ENCODE measurements around the gene RPL29. TPM values are rescaled to one million over a fixed set of nuclear protein-coding genes. Genes with fewer than 3 reads are reported as not detected.

Gene RPL29
- 1,296 to 1,373 TPM (median 1,344 TPM) in 5 replicates for total RNA-seq (2022; extraction: Qiagen RNA extraction)

DNA sequence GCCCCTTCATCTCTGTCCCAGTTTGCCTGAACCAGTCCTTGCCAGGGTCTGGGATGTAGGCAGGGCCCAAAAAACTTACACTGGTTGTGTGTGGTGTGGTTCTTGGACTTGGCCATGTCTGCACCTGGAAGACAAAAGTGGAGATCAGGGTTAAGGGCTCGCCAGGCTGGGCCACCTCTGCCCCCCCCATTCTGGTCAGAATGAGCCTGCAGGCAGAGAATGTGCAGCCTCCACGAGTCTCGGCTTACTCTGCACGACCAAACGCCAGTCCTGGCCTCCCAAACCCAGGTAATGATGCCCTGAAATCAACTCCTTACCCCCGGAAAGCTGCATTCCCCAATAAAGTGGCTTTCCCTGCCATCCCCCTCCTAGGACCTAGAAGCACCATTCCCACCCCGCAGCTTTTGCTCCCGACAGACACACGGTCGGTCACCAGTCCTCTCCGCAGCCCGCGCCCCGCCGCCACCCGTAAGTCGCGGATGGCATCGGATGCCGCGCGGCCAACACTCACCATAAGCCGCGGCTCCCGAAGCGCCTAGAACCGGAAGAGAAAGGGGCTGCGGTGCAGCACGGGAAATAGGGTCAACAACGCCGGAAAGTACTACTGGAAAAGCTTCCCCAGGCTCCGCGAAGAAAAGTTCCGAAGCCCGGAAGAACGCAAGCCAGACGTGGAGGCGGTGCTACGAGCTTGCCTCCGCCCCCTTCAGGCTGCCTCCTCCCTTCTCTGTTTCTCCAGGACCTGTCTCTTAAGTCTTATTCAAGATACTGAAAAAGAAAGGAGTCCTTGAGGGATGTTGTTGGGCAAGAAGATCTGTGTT lies at the start of gene RPL29:
Gene RPL29, minus strand, starts transcription at position 550 of the 818 bp plus-strand sequence. Its CDS starts 434 bp downstream, at position 116.

DNA sequence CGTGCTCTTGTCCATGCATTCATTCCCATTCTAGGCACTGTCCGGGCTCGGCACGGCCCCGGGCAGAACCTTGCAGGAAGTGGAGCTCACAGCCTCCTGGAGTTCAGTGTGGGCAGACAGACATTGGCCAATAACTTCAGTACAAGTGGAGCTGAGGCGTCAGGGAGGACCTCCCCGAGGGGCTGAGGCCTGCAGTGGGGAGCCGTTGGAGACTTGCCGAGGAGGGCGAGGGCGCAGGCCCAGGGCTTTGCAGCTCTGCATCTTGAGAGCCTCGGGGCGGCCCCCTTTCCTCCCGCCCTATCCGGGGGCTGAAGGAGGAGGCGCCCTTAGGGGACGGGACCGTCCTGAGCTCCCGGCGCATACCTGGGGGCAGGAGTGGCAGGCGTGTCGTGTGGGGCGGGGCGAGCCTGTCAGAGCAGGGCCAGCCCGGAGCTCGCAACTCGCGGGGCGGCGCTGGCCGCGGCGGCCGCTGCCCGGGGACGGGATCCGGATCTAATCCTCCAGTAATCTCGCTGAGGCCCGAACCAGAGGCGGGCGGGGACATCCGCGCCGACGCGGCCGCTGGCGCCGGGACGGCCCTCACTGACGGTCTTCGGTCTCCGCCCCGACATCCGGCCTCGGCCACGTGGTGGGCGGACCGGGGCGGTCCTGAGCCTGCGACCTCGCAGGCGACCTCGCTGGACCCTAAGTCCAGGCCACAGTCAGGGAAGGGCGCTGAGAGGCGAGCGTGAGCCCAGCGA lies 12.7 kb downstream of the RPL29 start, which contains the start of gene ACY1:
Gene ACY1, plus strand, starts transcription at position 698 of the 740 bp plus-strand sequence. CDS start 530 bp downstream, outside the sequence.

DNA sequence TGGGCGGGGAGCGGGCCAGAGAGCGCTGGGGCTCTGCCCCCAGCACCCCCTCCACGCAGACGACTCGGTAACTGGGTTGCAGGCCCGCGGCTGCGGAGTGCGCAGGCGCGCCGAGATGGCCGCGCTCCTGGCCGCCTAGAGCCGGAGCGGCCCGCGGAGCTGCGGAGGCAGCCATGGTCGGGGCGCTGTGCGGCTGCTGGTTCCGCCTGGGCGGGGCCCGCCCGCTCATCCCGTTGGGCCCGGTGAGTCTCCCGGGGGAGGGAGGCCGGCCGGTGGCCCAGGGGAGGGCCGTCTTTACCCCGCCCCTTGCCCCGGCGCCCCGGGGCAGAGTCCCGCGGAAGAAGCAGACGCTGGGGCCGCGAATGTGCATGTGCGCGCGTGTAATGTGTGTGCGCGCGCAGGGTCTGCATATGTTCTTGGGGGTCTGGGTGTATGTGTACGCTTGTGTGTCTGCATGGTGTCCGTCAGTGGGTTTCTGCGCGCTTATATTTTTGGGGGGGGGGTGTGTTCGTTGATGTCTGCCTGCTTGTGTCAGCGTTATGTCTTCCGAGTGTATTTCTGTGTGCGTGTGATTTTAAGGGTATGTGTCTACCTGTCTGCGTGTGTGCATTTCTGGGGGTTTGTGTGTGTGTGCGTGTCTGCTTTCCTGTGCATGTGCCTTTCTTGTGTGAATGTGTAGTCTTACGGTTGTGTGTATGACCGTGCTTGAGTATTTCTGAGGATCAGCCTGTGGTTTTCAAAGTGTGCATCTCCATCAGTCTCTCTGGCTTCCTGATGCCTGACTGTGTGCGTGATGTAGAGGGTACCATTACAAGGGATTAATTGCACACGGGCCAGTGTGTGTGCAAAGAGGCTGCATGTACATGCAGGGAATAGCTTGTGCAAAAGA lies 20.5 kb downstream of the RPL29 start, which contains the start of gene ABHD14A:
Gene ABHD14A, plus strand, starts transcription at position 102 of the 889 bp plus-strand sequence. Its CDS starts 72 bp downstream, at position 174.

DNA sequence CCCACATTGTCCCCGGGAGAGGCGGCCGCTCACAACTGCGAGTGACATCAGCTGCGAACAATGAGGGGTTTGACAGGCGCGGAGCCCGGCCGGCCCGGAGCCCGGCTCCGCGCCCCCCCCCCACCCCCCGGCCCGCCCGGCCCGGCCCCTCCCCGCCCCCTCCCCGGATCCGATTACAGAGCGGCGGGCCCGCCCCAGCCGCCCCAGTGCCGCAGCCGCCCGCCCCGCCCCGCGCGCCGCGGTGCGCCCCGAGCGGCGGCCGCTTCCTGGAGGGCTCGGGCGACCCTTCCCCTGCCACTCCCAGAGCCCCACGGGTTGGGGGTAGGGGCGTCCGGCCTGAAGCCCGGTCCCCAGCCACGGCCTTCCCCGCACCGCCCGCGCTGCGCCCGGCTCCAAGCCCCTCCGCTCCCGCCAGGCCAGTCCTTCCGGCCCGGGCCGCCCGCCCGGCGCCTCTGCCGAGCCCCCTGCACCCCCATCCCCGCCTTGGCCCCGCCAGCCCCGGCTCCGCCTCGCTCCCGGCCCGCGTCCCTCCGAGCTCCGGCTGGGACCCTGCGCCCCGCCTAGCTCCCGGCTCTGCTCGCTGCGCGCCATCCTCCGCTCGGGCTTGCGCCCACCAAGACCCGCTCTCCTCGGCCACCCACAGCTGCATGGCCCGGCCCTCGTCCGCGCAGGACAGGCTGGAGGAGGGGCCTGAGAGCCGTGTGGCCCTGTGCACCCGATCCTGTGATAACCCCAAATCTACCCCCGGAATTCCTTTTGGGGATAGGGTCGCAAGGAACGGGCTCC lies 28.1 kb downstream of the RPL29 start, which contains the start of gene PCBP4:
Gene PCBP4, minus strand, starts transcription at position 71 of the 786 bp plus-strand sequence. CDS start 6,214 bp downstream, outside the sequence.

DNA sequence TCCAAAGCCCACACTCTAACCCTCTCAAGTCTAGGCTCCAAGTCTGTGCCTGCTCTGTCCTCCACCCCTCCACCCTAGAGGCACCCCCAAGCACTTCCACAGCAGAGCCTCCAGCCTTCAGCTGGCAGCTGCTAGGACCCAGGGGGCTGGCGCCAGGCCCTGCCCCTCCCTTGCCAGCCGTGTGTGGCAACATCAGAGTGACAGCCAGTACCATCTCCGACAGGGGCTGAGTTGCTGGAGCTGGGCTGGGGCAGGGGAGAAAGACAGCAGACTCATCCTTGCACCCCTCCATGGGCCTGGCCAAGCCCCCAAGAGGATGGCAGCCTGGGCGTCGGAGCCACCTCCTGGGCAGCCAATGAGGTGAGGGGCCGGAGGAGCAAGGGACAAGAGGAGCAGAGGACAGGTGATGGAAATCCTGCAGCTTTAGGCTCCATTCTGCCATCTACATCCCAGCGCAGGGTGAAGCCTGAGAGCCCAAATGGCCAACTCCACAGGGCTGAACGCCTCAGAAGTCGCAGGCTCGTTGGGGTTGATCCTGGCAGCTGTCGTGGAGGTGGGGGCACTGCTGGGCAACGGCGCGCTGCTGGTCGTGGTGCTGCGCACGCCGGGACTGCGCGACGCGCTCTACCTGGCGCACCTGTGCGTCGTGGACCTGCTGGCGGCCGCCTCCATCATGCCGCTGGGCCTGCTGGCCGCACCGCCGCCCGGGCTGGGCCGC lies 40.4 kb downstream of the RPL29 start, which contains the start of gene GPR62:
Gene GPR62, plus strand, starts transcription at position 207 of the 718 bp plus-strand sequence. Its CDS starts 272 bp downstream, at position 479.

Other genes starting within 250 kb of the RPL29 start
- not detected in 5 replicates for gene IQCF6, start 216.7 kb downstream of the RPL29 start, total RNA-seq (2022; extraction: Qiagen RNA extraction)
- not detected in 5 replicates for gene IQCF2, start 134.3 kb downstream of the RPL29 start, total RNA-seq (2022; extraction: Qiagen RNA extraction)
- gene IQCF5, start 120.3 kb downstream of the RPL29 start, total RNA-seq (2022; extraction: Qiagen RNA extraction), result not detected in 5 replicates
- not detected in 5 replicates for gene IQCF1, start 92.5 kb downstream of the RPL29 start, total RNA-seq (2022; extraction: Qiagen RNA extraction)
- 36.3 to 47.6 TPM (median 41.9 TPM) in 5 replicates for gene RRP9, start 54.0 kb downstream of the RPL29 start, total RNA-seq (2022; extraction: Qiagen RNA extraction)
- 8.0 to 11.1 TPM (median 9.0 TPM) in 5 replicates for gene PARP3, start 53.5 kb downstream of the RPL29 start, total RNA-seq (2022; extraction: Qiagen RNA extraction)
- gene GPR62, start 40.5 kb downstream of the RPL29 start, total RNA-seq (2022; extraction: Qiagen RNA extraction), result not detected in 5 replicates
- gene PCBP4, start 28.4 kb downstream of the RPL29 start, total RNA-seq (2022; extraction: Qiagen RNA extraction), result 12.1 to 14.2 TPM (median 13.3 TPM) in 5 replicates
- gene ABHD14B, start 21.8 kb downstream of the RPL29 start, total RNA-seq (2022; extraction: Qiagen RNA extraction), result 28.2 to 33.9 TPM (median 32.5 TPM) in 5 replicates
- 10.0 to 16.8 TPM (median 14.4 TPM) in 5 replicates for gene ABHD14A, start 20.8 kb downstream of the RPL29 start, total RNA-seq (2022; extraction: Qiagen RNA extraction)
- gene ACY1, start 12.4 kb downstream of the RPL29 start, total RNA-seq (2022; extraction: Qiagen RNA extraction), result 21.2 to 26.4 TPM (median 24.4 TPM) in 5 replicates
- gene DUSP7, start 60.7 kb upstream of the RPL29 start, total RNA-seq (2022; extraction: Qiagen RNA extraction), result 20.4 to 21.4 TPM (median 21.2 TPM) in 5 replicates
- 17.7 to 19.8 TPM (median 18.1 TPM) in 5 replicates for gene POC1A, start 158.5 kb upstream of the RPL29 start, total RNA-seq (2022; extraction: Qiagen RNA extraction)
- gene ALAS1, start 202.3 kb upstream of the RPL29 start, total RNA-seq (2022; extraction: Qiagen RNA extraction), result 43.7 to 52.3 TPM (median 48.9 TPM) in 5 replicates
- 0.02 to 0.03 TPM in 2 of 5 replicates, not detected in the others for gene TLR9, start 229.8 kb upstream of the RPL29 start, total RNA-seq (2022; extraction: Qiagen RNA extraction)
- gene TWF2, start 243.3 kb upstream of the RPL29 start, total RNA-seq (2022; extraction: Qiagen RNA extraction), result 59.1 to 71.2 TPM (median 66.9 TPM) in 5 replicates
- gene PPM1M, start 249.9 kb upstream of the RPL29 start, total RNA-seq (2022; extraction: Qiagen RNA extraction), result 3.9 to 5.2 TPM (median 4.2 TPM) in 5 replicates